ENCODE measurements around the gene ZNF148. TPM values are rescaled to one million over a fixed set of nuclear protein-coding genes. Genes with fewer than 3 reads are reported as not detected.

ZNF148 gene
- total and polyA plus RNA-seq, 2 of the 4 experiments (the other 2 are of a cell fraction): 9.4 to 65.2 TPM

GRCh38 chr3:125302932-125303331 is 72.2 kb downstream of the ZNF148 start:
- POLR2A ChIA-PET (ENCODE audit: unreplicated experiment): no interaction called here
- Histone ChIP-seq H4K20me1 (ENCODE audit: insufficient read depth, low read length) (peaks cover 20% of the 10 kb centered on the region), H4K8ac (ENCODE audit: low read depth in 2 of 2, low read length in 2 of 2) (0 out of 4 replicates have a peak overlapping the region, but pooled peaks of 1 of the 2 experiments have one; percentile 1), H2AK5ac (ENCODE audit: low read depth, low read length) (no peak overlapping the region), H3K27ac (ENCODE audit: insufficient read depth, low read length) (peak overlapping the region; percentile 66), H2AK9ac (replicated peaks; ENCODE audit: low read depth, low read length, poor library complexity) (no peak overlapping the region), H3K18ac (ENCODE audit: low read depth, low read length) (no peak overlapping the region), H3K4ac (ENCODE audit: low read depth, low read length) (peak overlapping the region; percentile 28; the same call in 1 of the 2 replicates), H3K27me3 (ENCODE audit: control insufficient read depth, insufficient read depth, low read length) (no peaks in the 10 kb centered on the region), H3K14ac (replicated peaks; ENCODE audit: low read depth, low read length) (no peak overlapping the region), H3K23ac (ENCODE audit: low read depth, low read length) (no peak overlapping the region), H3K4me2 (ENCODE audit: low read depth, low read length) (peak overlapping the region; percentile 50; the same call in 1 of the 2 replicates), H4K91ac (ENCODE audit: insufficient read depth, low read depth, low read length) (no peak overlapping the region), H3K56ac (ENCODE audit: extremely low read depth, insufficient read depth, low read length) (no peak overlapping the region), H3K79me1 (ENCODE audit: low read depth in 1 of 2, low read length in 2 of 2) (peaks cover 27 to 73% of the 10 kb centered on the region in 2 experiments), H2AFZ (replicated peaks; ENCODE audit: low read length, poor library complexity) (no peak overlapping the region), H2BK20ac (ENCODE audit: low read depth, low read length) (no peak overlapping the region), H4K5ac (ENCODE audit: low read depth, low read length) (no peak overlapping the region), H3K4me3 (ENCODE audit: insufficient read depth, low read depth, low read length) (no peak overlapping the region), H3K4me1 (ENCODE audit: control insufficient read depth, insufficient read depth, low read length) (peaks cover 10% of the 10 kb centered on the region), H2BK5ac (ENCODE audit: low read depth, low read length, poor library complexity, severe bottlenecking) (peak overlapping the region; percentile 81), H2BK15ac (ENCODE audit: low read depth, low read length) (0 out of 3 replicates have a peak overlapping the region, but pooled peaks have one; percentile 25), H3K36me3 (ENCODE audit: control insufficient read depth, insufficient read depth, low read length) (peaks cover 6% of the 10 kb centered on the region; the same call in 1 of the 2 replicates), H3K9me1 (ENCODE audit: insufficient read depth, low read length) (peaks cover 7% of the 10 kb centered on the region; the same call in 1 of the 2 replicates), H3K9me3 (ENCODE audit: control insufficient read depth, insufficient read depth, low read length) (no peaks in the 10 kb centered on the region), H2BK120ac (ENCODE audit: low read depth, low read length) (no peak overlapping the region), H3K9ac (ENCODE audit: low read depth, low read length) (no peak overlapping the region)
- dilution Hi-C loops (cut with HindIII; ENCODE audit: low sequenced_read_pairs, unreplicated experiment) (no loop called here), intact Hi-C loops (cut with micrococcal nuclease) (no loop called here), in situ Hi-C loops (cut with MboI; ENCODE audit: low sequenced_read_pairs) (no loop called here)
- no CpG with 5 or more reads among the region's 3 CpGs for WGBS, 2 experiments (ENCODE audit: extremely low coverage in 2 of 2, insufficient read length in 1 of 2)
- TF ChIP-seq MAZ (IDR thresholded peaks at IDR 0.05; ENCODE audit: borderline replicate concordance, low read depth, low read length) (no peak), CEBPB (IDR thresholded peaks at IDR 0.05; ENCODE audit: low read depth, low read length) (no peak), CTCF (conservative IDR thresholded peaks at IDR 0.05; ENCODE audit: low read depth, low read length) (no peak), POLR2A (IDR thresholded peaks at IDR 0.05; ENCODE audit: low read depth, low read length) (no peak), SMC3 (IDR thresholded peaks at IDR 0.05; ENCODE audit: low read depth, low read length) (no peak), NFE2L2 (IDR thresholded peaks at IDR 0.05; ENCODE audit: low read depth, low read length) (no peak), FOS (IDR thresholded peaks at IDR 0.05; ENCODE audit: low read depth, low read length) (no peak), RCOR1 (IDR thresholded peaks at IDR 0.05; ENCODE audit: insufficient replicate concordance, low read length) (no peak)
- TF ChIP-seq, protein P1, sequence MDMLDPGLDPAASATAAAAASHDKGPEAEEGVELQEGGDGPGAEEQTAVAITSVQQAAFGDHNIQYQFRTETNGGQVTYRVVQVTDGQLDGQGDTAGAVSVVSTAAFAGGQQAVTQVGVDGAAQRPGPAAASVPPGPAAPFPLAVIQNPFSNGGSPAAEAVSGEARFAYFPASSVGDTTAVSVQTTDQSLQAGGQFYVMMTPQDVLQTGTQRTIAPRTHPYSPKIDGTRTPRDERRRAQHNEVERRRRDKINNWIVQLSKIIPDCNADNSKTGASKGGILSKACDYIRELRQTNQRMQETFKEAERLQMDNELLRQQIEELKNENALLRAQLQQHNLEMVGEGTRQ (IDR thresholded peaks at IDR 0.05; ENCODE audit: low read depth, low read length): no peak
- TF ChIP-seq, protein P2, sequence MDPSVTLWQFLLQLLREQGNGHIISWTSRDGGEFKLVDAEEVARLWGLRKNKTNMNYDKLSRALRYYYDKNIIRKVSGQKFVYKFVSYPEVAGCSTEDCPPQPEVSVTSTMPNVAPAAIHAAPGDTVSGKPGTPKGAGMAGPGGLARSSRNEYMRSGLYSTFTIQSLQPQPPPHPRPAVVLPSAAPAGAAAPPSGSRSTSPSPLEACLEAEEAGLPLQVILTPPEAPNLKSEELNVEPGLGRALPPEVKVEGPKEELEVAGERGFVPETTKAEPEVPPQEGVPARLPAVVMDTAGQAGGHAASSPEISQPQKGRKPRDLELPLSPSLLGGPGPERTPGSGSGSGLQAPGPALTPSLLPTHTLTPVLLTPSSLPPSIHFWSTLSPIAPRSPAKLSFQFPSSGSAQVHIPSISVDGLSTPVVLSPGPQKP (IDR thresholded peaks at IDR 0.05; ENCODE audit: borderline replicate concordance, low read depth, low read length): no peak
- ATAC-seq (ENCODE audit: low read depth) (peak; percentile 61), DNase-seq (peak; percentile 60)
- BruUV-seq (replicated peaks): no TSS peak
- CTCF ChIA-PET: no interaction called here

All from IMR-90 (cell line).